HG03025 (cell line): ENCODE results near the gene NBPF1.
A peak's percentile ranks its signal among the peaks of the same experiment; 100 is the strongest.
"Not testable (repeated sequence)": the region's sequence is repeated elsewhere in the genome, so short reads cannot be mapped to it uniquely, and the experiment has no call there.

Experiments used
- ATAC-seq: cut with Tn5 transposase; IDR thresholded peaks from one replicate; pipeline ENCODE4 v1.9.1; 2021; ENCODE audit warnings: mild to moderate bottlenecking, moderate library complexity; ENCODE audit not compliant: unreplicated experiment, low FRiP score

Gene NBPF1

GRCh38 chr1:16613185-16614147 lies at the start of gene NBPF1:
TSS of gene NBPF1 (minus strand) at chr1:16613564.
- ATAC-seq: peak; percentile 84

- not testable (repeated sequence) for ATAC-seq
Measured at GRCh38 chr1:16658234-16658633, 44.9 kb upstream of the NBPF1 start.

- ATAC-seq: not testable (repeated sequence)
Measured at GRCh38 chr1:16656981-16657683, 43.8 kb upstream of the NBPF1 start.

DNA sequence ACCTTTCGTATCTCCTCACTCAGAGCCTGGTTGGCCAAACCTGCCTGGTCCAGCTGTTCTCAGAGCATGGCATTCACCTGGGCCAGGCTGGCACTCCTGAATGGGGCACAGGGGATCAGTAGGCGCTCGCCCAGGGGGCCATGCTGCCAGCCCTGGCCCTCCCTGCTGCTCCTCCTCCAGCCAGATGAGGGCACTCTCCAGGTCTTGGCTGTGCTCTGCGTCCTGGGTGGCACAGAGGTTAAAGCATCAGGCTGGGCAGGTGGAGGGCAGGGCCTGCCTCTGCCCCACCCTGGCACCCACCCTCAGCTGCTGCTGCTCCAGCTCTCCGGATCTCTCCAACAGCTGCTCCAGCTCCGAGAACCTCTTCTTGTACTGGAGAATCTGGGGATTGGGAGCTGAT lies 43.2 kb upstream of the NBPF1 start:
- ATAC-seq: not testable (repeated sequence)

DNA sequence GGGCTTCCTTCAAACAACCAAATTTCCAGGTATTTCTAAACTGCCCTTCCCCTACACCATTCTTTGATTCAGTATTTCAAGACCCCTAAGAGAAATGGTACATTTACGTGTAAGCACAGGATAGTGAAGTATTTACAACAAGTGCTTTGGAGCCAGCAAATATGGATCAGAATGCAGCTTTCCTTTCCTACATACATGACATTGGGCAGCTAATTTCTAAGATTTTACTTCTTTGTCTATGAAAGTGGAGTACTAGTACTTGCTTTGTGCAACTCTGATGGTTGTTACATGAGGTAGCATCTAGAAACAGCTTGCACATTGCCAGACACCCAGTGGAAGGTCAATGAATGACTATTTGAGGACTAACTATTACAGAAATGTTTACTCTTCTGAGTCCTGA lies 38.2 kb upstream of the NBPF1 start:
- ATAC-seq: not testable (repeated sequence)

- ATAC-seq: not testable (repeated sequence)
Measured at GRCh38 chr1:16649960-16650359, 36.6 kb upstream of the NBPF1 start.

DNA sequence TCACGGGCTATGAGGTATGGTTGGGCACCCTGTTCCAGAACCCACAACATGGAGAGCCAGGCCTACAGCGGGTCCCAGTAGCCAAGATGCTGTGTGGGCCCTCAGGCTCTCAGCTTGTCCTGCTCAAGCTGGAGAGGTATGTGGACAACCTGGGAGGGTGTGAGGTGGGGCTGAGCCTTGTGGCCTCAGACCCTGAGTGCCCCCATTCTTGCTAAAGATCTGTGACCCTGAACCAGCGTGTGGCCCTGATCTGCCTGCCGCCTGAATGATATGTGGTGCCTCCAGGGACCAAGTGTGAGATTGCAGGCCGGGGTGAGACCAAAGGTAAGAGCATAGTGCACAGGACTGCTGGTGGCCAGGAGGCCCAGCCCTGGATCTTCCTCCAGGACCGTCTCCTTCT lies 36.0 kb upstream of the NBPF1 start:
- not testable (repeated sequence) for ATAC-seq

DNA sequence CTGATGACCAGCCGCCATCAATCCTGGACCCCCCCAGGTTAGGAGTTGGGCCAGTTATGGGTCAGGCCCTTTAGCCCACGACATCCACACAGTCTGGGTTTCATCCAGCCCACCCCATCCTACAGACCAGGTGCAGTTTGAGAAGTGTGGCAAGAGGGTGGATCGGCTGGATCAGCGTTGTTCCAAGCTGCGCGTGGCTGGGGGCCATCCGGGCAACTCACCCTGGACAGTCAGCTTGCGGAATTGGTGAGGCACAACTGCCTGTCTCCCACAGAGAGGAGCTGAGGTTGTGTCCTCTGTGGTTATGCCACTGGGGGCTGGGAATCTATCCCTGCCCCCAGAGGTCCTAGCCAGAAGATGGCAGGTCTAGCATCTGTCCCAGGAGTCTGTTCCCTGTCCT lies 35.4 kb upstream of the NBPF1 start:
- ATAC-seq: not testable (repeated sequence)

- not testable (repeated sequence) for ATAC-seq
Measured at GRCh38 chr1:16648250-16648649, 34.9 kb upstream of the NBPF1 start.

GRCh38 chr1:16647179-16648176 lies 34.1 kb upstream of the NBPF1 start:
- not testable (repeated sequence) for ATAC-seq

DNA sequence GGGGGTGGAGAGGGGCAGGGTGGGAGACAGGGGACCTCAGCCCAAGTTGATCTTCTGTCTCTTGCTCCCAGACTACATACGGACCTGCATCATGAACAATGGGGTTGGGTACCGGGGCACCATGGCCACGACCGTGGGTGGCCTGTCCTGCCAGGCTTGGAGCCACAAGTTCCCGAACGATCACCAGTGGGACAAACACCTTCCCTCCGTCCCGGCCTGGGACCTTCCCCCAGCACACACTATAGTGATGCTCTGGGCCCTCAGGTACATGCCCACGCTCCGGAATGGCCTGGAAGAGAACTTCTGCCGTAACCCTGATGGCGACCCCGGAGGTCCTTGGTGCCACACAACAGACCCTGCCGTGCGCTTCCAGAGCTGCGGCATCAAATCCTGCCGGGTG lies 33.4 kb upstream of the NBPF1 start:
- not testable (repeated sequence) for ATAC-seq

GRCh38 chr1:16646061-16646664 lies 32.8 kb upstream of the NBPF1 start:
- not testable (repeated sequence) for ATAC-seq

DNA sequence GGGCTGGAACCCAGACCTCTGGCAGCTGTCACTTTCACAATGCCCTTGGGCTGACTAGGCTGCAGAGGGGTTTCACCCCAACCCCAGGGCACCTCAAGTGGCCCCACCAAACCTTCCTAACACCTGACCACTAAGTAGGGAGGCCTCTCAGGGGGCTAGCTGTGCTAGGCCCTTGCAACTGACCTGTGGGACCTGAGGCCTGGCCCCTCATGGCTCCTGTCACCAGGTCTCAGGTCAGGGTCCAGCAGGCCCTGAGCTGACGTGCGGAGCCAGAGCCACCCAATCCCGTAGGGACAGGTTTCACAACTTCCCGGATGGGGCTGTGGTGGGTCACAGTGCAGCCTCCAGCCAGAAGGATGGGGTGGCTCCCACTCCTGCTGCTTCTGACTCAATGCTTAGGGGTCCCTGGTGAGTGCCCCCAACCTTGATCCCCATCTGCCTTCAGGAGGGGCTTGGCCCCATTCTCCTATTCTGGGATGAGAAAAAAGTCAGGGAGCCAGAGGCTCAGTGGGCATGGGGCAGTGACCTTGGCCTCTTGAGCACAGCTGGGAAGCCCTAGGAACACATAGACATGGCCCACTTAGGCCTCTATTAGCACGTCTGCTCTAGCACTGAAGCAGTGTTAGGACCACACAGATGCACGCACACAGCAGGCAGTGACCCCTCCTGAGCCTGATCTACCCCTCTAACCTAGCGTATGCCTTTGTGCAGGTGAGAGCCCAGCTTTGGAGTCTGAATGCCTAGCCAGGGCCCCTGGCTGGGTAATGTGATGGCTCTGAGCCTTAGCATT lies 32.1 kb upstream of the NBPF1 start:
- not testable (repeated sequence) for ATAC-seq

DNA sequence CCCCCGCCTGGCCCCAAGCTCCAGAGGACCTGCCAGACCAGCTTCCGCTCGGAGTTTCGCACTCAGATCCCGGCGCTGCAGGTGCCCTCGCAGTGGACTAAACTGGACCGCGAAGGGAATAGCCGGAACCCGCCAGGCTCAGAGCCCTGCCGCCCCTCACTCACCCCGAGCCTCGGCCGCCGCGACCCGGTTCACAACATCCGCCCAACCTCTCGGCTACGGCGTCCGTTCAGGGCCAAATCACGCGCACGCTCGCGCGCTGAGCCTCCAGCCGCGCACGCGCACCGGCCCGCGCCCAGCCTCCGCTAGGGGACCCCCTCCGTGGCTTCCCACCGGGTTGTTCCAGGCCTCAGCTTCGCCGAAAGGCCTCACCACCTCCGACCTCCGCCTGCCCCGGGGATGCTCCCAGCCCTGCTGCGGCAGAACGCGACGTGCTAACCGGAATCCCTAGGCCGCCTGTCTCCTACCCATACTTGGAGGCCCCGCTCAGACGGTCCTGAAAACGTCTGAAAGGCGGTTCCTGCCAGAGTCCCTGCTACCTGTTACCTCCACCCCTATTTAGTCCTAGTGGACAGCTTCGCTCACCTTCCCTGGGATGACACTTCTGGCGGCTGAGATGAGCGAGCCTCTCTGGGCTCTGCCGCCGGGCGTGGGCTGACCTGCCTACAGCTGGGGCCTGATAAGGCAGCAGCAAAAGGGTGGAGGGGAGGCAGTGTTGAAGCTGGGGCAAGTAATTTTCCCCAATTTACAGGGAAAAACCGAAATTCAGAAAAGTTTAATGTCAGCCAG lies 31.3 kb upstream of the NBPF1 start:
- ATAC-seq: peak; percentile 62

- peak; percentile 29 for ATAC-seq
Measured at GRCh38 chr1:16644193-16644481, 30.8 kb upstream of the NBPF1 start.

GRCh38 chr1:16643476-16644192 lies 30.3 kb upstream of the NBPF1 start:
- ATAC-seq: peak; percentile 6

DNA sequence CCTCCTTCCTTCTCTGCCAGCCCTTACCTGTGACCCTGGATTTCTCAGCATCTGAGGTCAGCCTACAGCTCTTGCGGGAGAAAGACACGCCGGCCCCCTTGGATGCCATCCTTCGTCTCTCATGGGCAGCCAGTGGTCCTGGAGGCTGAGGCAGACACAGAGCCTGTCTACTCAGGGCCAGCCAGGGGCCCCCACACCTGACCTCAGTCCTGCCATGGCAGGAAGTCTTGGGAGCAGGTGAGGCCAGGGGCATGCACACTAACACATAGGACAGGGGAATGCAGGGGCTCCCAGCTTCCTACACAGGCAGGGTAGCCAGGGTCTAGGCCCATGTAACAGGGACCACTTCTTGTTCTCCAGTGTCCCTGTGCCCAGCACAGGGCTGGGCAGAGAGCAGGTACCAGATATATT lies 29.6 kb upstream of the NBPF1 start:
- ATAC-seq: not testable (repeated sequence)
